ENCODE measurements around the gene GHRL.

- TF ChIP-seq CTCF (IDR thresholded peaks at IDR 0.05; ENCODE audit: low read depth, low read length, poor library complexity, severe bottlenecking) (no peak), EZH2phosphoT487 (IDR thresholded peaks at IDR 0.05; ENCODE audit: borderline replicate concordance, low read length) (no peak)
These were observed 23.8 kb downstream of the GHRL start for GRCh38 chr3:10268930-10269329.
